Measurements from ENCODE around the gene AP2A2.

The AP2A2 gene

DNA sequence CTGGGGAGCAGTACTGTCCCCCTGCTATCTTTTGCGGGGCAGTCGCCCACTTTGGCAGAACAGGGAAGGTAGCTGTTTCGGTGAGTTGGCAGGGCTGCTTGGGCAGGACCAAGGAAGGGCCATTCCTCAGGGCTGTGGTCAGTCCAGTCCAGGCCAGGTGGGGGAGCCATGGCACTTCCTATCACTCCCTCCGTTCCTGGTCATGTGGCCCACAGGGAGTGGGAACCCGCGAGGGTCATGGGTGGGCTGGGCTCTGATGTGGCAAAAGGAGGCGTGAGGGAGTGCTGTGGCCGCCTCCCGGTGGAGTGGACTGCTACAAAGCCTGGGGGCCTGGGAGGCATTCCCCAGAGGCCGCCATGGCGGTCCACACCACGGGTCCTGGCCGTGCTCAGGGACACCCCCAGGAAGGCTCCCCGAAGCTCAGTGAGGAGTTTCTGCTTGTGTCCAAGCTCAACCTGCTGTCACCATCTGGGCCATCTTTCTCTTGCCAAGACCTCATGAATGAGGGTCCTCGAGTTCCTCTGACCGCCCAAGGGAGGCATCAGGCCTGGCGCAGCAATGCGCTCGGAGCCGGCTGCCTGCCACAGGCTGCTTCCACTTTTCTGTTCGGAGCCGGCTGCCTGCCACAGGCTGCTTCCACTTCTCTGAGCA is 27.0 kb upstream of the AP2A2 start:
- DNase-seq: no peak

DNA sequence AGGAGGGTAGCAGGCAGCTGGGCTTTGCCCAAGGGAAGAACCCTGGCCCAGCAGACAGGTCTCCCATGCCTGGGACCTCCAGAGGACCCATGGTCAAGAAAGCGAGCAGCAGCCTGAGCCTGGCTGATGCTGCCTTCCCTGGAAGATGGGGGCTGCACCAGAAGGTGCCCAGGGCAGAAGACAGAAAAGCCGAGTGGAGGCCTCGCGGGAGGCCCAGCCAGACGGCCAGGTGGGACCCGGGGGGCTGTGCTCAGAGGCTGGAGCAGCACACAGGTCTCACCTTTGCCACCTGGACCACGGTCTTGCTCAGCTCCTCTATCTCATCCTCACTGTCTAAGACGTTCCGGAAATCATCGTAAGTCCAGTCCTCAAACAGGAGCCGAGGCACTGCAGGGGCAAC is 25.9 kb upstream of the AP2A2 start:
- no peak for DNase-seq

DNA sequence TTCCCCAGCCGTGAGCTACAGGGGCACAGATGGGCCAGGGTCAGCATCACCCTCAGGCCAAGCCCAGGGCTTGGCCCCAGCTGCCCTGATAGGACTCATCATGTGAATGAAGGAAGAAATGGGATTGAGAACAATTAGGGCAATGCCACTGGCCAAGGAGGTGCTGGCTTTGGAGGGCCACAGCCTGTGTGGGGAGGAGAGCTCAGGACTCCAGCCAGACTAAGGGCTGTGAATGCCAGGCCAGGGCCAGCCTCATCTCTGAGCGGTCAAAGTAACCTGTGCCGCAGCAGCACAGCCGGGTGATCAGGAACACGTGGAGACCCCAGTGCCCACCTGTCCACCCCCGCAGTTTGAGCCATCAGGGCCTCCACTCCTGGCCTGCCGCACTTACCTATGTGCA is 25.1 kb upstream of the AP2A2 start:
- no peak for DNase-seq

DNA sequence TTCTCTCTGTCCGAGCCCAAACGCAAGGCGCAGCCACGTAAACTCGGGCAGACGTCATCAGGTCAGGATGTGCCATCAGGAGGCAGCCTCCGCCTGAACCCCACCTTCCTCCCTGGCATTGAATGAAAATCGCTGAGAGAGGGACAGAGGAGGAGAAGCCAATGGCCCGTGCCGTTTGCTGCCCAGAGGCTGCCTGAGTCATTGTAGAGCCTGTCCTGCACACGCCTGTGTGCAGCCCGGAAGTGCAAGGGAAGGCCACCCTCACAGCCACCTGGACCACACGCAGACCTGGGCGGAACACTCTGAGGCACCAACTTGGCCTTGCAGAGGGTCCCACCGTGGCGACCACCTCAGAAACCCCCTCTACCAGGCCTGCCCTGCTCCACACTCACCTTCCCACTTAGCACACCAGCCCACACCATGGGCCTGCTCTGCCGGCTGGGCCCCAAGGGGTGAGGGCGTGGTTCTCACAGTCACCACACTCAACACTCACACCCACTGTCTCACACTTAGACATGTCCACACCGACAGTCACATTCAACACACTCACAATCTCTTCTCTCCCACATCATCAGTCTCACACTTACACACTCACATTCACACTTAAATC is 24.1 kb upstream of the AP2A2 start:
- no peak for DNase-seq

DNA sequence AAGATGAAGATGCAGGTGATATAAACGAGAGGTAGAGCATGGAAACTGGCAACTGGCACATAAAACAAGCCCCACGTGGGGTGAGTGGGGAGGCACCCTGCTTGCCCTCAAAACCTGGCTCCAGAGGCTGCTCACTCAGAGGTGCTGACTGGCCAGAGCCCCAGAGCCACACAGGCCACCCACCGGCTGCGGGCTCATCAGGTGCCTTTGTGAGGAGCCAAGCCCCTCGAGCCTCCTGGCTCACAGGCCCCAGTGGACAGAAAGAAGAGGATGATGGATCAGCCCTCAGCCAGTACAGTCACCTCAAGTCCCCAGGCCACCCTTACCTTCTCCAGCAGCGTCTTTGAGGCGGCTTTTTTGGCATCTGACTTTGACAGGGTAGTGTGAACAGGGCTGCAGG is 21.3 kb upstream of the AP2A2 start:
- DNase-seq: no peak

DNA sequence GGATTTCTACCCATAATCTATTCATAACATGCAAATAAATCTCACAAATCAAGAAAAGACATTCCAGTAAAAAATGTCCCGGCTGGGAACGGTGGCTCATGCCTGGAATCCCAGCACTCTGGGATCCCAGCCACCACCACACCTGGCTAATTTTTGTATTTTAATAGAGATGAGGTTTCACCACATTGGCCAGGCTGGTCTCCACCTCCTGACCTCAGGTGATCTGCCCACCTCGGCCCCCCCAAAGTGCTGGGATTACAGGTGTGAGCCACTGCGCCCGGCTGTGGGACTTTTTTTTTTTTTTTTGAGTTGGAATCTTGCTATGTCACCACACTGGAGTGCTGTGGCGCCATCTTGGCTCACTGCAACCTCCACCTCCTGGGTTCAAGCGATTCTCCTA is 19.7 kb upstream of the AP2A2 start:
- DNase-seq: no peak

DNA sequence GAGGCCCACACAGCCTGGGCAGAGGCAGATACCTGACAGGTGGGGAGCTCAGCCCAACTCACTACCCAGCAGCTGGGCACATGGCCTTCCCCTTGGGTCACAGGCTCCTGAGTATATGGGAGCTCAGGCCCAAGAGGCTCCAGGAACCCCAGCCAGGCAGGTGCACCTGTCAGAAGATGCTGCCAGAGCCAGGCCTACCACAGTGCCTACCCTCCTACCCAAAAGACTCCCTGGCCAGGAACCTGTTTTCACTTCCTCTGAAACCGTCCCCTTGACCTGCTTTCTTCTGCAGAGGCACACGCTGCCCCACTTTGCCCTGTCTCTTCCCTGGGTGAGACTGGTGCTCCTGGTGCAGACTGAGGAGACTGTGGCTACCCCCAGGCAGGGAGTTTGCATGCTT is 18.0 kb upstream of the AP2A2 start:
- DNase-seq: no peak

DNA sequence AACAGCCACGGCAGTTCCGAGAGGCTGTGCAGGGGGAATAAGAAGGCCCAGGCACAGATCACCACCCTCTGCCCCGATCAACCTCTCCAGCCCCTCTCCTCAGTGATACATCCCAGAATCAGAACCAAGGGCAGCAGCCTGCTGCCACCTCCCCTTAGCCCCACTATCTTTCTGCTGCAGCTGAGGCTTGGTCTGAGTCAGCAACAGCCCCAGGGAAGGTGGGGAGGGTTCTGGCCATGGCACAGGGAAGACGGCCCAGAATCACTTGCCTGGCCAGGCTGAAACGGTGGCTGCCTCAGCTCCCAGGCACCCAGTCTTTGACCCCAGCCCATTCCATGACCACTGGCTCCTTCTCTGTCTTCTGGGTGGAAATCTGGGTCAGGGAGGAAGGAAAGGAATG is 17.4 kb upstream of the AP2A2 start:
- no peak for DNase-seq

DNA sequence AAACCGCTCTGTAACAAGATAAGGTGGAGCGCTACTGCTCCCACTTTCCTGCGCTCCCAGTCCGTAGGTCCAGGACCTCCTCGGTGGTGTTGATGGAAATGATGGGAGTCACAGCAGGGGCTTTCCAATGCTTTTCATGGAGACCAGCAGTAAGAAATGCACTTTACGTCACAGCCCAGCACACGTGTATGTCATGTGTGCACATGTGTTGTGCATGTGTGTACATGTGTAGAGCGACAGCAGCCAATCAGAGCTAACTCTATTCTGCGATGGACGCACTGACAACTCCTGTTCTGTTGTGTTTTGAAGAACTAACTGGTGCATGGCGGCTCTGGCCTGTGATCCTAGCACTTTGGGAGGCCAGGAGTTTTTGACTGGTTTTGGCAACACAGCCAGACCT is 16.3 kb upstream of the AP2A2 start:
- no peak for DNase-seq

DNA sequence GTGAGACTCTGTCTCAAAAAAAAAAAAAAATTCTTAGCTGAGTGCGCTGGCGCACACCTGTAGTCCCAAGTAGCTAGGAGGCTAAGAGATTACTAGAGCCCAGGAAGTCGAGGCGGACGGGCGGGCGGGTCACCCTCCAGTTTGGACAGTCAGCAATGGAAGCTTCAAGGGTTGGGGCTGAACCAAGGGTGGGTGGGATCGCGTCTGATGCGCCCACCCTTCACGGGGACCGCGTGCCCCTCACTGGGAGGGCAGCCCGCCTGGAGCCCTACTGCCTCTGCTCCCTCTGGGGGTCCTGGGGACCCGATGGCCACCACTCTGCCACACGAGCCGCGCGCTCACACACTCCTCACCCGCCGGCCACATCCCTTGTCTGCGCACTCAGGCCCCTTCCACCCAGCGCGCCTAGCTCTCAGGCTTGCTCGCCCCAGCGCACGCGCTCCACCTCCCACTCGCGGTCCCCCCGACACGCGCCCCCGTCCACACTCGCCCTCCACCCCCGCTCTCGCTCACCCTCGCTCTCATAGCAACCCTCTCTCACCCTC is 15.6 kb upstream of the AP2A2 start:
- no peak for DNase-seq

DNA sequence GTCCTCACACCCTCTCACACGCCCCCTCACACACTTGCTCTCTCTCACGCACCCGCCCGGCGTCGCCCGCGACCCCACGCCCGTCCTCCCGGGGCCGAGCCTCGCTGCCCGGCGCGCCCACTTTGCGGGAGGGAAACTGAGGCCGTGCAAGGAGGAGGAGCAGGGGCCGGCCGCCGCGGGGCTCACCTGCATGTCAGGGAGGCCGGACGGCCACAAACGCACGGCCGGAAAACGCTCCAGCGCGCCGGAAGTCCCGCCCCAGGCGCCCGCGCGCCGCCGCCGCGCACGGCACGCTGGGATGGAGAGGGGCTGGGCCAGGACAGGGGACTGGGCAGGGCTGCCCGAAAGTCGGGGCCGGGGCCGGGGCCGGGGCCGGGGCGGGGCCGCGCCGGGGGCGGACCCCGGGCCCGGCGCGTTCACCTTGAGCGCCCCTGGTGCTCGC is 15.1 kb upstream of the AP2A2 start, which contains the start of gene CHID1:
Gene CHID1 (minus strand): TSS at position 222 of the 442 bp plus-strand sequence. CDS start 5,994 bp downstream, outside the sequence.
- DNase-seq: peak; percentile 82

DNA sequence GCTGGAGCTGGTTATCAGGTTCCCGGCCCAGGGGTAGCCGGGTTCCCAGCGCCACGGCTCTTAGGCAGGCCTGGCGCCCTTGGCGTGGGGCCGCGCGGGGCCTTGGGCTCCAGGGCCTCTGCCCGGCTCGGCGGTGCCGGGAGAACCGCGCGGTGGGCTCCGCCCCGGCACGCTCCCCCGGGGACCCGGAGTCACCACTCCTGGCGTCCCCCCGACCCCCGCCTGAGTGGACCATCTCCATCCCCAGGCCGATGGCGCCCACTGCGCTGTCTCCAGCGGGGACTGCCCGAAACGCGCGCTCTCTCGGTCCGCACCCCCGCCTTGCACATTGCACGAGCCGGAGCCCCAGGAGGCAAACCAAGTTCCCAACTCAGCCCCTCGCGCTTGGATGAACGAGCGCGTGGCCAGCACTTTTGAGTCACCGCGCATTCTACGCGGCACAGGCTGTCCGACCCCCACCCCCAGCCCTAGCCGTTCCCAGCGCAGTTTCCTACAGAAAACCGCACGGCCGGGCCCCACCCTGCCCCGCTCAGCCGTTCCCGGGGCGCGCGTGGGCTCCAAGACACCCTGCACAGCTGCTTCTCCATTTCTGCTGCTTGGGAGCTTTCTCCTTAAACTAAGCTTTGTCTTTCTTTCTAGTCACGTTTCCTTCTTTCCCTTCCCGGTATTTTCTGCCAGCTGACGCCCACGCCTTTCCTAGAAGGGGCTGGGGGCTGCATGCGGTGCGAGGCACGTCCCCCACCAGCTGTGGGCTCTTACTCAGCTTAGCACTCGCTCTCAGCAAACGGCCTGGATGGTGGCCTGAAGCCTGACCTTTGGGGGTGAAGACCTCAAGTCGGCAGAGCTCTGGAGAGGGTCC is 14.4 kb upstream of the AP2A2 start:
- peak; percentile 75 for DNase-seq

DNA sequence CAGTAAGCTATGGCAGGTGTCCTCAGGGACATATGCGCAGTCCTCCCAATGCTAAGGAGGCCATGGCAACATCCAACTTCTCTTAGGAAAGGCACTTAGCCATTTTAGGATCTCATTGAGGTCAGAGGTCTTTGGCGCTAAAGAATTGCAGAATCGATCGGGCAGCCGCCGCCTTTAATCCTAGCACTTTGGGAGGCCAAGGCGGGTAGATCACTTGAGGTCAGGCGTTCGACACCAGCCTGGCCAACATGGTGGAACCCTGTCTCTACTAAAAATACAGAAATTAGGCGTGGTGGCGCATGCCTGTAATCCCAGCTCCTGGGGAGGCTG is 13.8 kb upstream of the AP2A2 start:
- DNase-seq: no peak

DNA sequence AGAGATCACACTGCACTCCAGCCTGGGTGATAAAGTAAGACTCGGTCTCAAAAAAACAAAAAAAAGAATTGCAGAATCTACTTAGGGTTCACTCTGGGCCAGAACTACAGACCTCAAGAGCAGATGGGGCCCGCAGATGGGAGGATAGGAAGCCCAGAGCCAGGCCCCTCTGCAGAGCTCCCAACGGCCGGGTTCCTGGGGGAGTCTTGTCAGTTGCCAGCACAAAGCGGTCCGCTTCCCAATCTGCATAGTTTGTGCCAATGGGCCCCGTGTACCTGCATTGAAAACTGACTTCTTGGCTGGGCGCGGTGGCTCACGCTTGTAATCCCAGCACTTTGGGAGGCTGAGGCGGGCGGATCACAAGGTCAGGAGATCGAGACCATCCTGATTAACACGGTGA is 13.4 kb upstream of the AP2A2 start:
- no peak for DNase-seq

DNA sequence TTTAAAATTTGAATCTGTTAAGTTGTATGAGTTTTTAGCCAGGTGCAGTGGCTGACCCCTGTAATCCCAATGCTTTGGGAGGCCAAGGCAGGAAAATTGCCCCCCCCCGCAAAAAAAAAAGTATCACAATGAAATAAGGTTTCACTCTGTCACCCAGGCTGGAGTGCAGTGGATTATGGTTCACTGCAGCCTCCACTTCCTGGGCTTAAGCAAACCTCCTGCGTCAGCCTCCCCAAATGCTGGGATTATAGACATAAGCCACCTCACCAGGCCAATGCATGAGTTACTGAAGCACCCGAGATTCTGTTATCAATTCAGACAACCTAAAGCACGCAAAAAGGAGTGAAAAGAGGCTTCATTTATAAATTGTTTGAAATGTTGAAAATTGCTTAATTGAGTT is 12.6 kb upstream of the AP2A2 start:
- no peak for DNase-seq

DNA sequence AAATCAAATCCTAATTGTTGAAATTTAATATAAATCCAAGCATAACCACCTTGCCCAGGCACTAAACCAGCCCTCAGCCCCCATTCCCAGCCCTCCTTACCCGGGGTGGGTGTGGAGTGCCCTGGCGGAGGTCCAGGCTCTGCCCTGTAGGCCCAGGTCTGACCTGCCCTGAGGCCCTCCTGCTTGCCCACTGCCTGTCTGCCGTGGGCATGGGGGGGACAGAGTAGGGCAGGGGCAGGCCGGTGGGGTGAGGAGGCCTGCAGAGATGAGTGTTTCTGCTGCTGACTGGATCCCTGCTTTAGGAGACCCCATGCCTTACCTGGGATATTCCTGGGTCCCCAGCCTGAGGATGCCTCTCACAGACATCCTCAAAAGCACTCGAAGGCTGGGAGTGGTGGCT is 11.5 kb upstream of the AP2A2 start:
- no peak for DNase-seq

DNA sequence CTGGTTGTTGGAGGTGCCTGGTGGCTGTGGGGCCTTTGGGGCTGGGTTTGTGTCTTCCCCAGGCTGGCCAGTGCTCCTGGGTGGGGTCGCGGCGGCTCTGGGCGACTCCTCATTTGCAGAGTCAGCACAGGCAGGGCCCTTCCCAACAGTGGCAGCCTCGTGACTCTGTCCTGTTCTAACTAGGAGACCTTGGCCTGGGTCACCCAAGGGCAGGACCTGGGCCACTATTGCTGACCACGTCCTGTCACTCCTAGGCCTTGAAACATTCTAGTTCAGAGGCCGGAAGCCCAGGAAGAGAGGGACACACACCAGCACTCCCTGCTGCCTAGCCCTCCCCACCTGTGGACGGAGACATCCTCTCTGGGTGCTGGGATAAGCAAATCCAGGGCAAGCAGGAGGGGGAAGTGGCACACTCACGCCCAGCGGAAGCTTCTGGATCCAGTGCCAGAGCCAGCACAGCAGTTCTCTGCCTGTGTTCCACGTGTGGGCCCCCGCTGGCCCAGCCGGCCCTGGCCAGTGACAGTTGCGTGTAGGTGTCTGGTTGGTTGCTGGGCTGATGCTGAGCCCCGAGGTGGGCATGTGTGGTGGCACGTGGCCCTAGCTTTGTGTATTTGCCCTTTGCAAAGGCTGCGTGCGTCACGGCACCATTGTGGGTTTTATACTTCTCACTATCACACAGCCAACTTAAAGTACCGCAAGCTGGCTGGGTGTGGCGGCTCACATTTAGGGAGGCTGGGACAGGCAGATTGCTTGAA is 10.7 kb upstream of the AP2A2 start:
- no peak for DNase-seq

DNA sequence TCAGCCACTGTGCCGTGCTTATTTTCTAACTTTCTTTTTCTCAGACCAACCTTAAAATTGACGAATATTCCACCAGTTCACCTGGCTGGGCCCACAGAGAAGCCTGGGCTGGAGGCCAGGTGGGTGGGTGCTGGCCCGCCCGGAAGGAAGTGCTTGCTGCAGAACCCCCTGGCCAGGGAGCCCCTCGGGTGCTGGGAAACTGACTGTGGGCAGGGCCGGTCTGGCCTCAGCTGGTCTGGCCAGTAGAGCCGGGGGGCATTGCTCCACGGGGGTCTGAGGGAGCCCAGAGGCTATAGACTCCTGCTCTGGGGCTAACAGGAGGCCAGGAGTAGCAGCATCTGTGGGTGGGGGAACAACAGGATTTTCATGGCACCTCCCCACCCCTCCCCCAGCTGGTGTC is 8.2 kb upstream of the AP2A2 start:
- no peak for DNase-seq

DNA sequence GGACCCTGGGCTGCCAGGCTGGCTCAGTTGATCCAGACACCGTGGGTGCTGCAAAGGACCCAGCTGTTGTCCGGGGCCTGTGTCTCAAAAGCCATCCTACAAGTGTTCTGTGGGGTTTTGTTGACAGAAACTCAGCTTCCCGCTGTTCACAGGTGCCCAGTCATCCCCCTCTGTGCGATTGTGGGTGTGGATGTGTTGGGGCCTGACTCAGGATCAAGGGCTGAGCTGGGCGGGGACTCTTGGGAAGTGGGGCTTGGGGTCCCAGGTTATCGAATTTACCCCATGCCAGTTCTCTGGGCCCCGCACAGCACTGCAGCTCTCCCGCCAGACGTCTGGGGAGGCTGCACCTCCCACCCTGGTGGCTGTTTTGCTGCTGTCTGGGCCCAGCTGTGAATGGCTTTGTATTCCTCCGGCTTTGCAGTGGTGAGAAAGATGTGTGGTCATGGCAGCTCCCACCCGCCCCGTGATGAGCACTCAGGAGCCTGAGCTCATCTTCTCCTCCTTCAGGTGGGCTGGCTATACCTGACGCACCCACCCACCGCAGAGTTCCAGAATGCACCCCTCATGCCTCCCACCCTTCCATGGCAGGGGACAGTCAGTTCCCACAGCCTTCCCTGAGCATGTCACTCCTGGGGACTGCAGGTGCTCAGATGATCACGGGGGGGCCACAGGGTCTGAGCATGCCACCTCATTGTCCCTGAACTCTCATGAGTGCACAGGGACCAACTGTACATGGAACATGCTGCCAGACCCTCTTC is 3.6 kb upstream of the AP2A2 start:
- no peak for DNase-seq

DNA sequence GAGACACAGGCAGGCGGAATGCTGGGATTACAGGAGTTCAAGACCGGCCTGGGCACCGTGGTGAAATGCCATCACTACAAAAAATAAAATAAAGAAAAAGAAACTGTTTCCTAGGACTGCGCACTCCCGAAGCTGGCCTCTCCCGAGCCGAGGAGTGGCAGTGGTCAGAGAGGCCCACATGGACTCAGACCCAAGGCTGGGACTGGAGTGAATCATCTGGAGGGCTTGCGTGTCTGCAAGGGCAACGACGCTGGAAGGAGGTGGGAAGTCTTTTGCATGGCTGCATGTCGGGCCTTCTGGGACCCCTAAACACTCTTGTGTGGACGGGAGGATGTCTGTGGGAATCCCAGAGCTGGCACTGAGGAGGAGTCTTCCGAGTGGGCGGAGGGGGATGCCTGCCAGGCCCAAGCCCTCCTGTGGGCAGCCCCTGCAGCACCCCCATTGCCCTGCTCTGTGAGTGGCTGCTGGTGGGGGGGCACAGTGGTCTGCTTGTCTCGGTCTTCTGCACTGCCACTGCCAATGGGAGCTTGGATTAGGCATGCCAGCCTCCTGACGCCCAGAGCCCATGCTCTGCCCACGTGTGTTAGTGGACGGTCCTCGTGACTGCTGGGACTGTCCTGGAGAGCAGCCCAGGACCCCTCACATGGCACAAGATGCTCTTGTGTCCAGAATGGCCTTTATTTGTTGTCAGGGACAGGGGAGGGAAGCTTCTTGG is 1.8 kb upstream of the AP2A2 start:
- DNase-seq: no peak

DNA sequence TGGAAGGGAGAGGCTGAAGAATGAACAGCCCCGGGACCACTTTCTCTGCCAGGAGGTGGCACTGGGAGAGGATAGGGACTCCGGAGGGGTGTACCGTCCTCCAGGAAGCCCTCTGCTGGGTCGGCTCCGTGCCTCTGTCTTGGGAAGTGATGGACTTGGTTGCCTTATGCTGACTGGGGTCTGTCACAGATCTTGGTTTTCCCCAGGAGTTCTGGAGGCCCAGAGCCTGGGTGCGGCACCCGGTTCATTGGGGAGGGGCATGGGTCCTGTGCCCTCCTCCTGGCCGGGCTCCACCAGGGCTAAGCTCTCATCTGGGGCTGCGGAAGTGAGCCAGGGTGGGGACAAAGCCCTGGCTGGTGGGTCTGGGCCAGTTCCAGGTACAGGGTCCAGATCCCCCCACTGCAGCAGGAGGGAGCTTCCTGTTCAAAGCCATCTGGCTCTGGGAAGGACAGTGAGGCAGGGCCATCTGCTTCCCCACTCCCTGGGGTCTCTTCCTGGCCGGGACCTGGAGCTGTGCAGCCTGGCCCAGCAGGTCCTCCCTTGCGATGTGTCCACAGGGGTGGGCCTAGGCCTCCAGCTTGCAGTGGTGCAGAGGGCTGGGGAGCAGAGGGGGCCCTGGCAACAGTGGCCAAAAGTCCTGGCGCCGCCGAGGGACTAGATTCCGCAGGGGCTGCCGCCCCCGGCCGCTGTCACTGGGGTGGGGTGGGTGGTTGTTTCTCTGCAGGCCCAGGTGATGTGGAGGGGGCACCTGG is 1.1 kb upstream of the AP2A2 start:
- no peak for DNase-seq

Data from fibroblast of skin of back (primary cell).